ENCODE measurements around the gene ABCA2. TPM values are rescaled to one million over a fixed set of nuclear protein-coding genes. Genes with fewer than 3 reads are reported as not detected.

The ABCA2 gene
- polyA plus RNA-seq, 1 donor (not counting 4 experiments of a cell fraction or from before 2014, with no cell fraction given) = 1.3 TPM

- no peak overlapping the region for H3K27ac ChIP-seq (ENCODE audit: control insufficient read depth, insufficient read depth, low read length)
- H3K36me3 ChIP-seq (ENCODE audit: control insufficient read depth in 2 of 2, extremely low read depth in 1 of 2, insufficient read depth in 2 of 2, low read length in 2 of 2) = no peaks in the 10 kb centered on the region
- no peak overlapping the region for H3K4me3 ChIP-seq (ENCODE audit: control insufficient read depth in 2 of 3, extremely low read depth in 1 of 3, insufficient read depth in 2 of 3, low read depth in 1 of 3, low read length in 3 of 3)
- H2AFZ ChIP-seq (ENCODE audit: control insufficient read depth, low read length) = no peak overlapping the region
- no peak for DNase-seq (ENCODE audit: low read depth, low spot score)
- no peaks in the 10 kb centered on the region for H3K27me3 ChIP-seq (ENCODE audit: control insufficient read depth, extremely low read depth, insufficient read depth, low read length)
- H3K4me2 ChIP-seq (ENCODE audit: control insufficient read depth, extremely low read depth, insufficient read depth, low read depth, low read length) = no peak overlapping the region
- no peak overlapping the region for H3K9ac ChIP-seq (ENCODE audit: control insufficient read depth, extremely low read depth, insufficient read depth, low read length)
- H3K79me2 ChIP-seq (ENCODE audit: control insufficient read depth, insufficient read depth, low read length) = no peaks in the 10 kb centered on the region
- no peaks in the 10 kb centered on the region for H4K20me1 ChIP-seq (ENCODE audit: control insufficient read depth, extremely low read depth, insufficient read depth, low read length)
- H3K9me3 ChIP-seq (ENCODE audit: control insufficient read depth, low read depth, low read length) = no peaks in the 10 kb centered on the region
- dilution Hi-C loops (cut with MboI; ENCODE audit: extremely low pct_ligation_motif_present, low sequenced_read_pairs) = no loop called here
- H3K4me1 ChIP-seq (ENCODE audit: control insufficient read depth, extremely low read depth, insufficient read depth, low read length) = no peaks in the 10 kb centered on the region
- no peak for FAIRE-seq
- TF ChIP-seq CTCF (optimal IDR thresholded peaks at IDR 0.05 in 1 of 3, IDR thresholded peaks at IDR 0.05 in 1 of 3, conservative IDR thresholded peaks at IDR 0.05 in 1 of 3; ENCODE audit: extremely low read depth in 1 of 3, insufficient read depth in 2 of 3, low read length in 3 of 3) = peak in 1 of 3 experiments; percentile 50
- no peak for TF ChIP-seq EZH2 (IDR thresholded peaks at IDR 0.05; ENCODE audit: low read length)
- H3K9me1 ChIP-seq (ENCODE audit: control insufficient read depth, extremely low read depth, insufficient read depth, low read length) = no peaks in the 10 kb centered on the region
These were observed 9.1 kb downstream of the ABCA2 start for GRCh38 chr9:137018761-137019559.

- H4K20me1 ChIP-seq (ENCODE audit: control insufficient read depth, extremely low read depth, insufficient read depth, low read length) = no peaks in the 10 kb centered on the region
- no peaks in the 10 kb centered on the region for H3K36me3 ChIP-seq (ENCODE audit: control insufficient read depth in 2 of 2, extremely low read depth in 1 of 2, insufficient read depth in 2 of 2, low read length in 2 of 2)
- H3K79me2 ChIP-seq (ENCODE audit: control insufficient read depth, insufficient read depth, low read length) = no peaks in the 10 kb centered on the region
- no peak overlapping the region for H3K4me3 ChIP-seq (ENCODE audit: control insufficient read depth in 2 of 3, extremely low read depth in 1 of 3, insufficient read depth in 2 of 3, low read depth in 1 of 3, low read length in 3 of 3)
- dilution Hi-C loops (cut with MboI; ENCODE audit: extremely low pct_ligation_motif_present, low sequenced_read_pairs) = no loop called here
- no peak for FAIRE-seq
- no peaks in the 10 kb centered on the region for H3K9me3 ChIP-seq (ENCODE audit: control insufficient read depth, low read depth, low read length)
- no peaks in the 10 kb centered on the region for H3K27me3 ChIP-seq (ENCODE audit: control insufficient read depth, extremely low read depth, insufficient read depth, low read length)
- H3K27ac ChIP-seq (ENCODE audit: control insufficient read depth, insufficient read depth, low read length) = no peak overlapping the region
- no peak overlapping the region for H3K4me2 ChIP-seq (ENCODE audit: control insufficient read depth, extremely low read depth, insufficient read depth, low read depth, low read length)
- no peak overlapping the region for H3K9ac ChIP-seq (ENCODE audit: control insufficient read depth, extremely low read depth, insufficient read depth, low read length)
- TF ChIP-seq CTCF (optimal IDR thresholded peaks at IDR 0.05 in 1 of 3, IDR thresholded peaks at IDR 0.05 in 1 of 3, conservative IDR thresholded peaks at IDR 0.05 in 1 of 3; ENCODE audit: extremely low read depth in 1 of 3, insufficient read depth in 2 of 3, low read length in 3 of 3) (no peak), EZH2 (IDR thresholded peaks at IDR 0.05; ENCODE audit: low read length) (no peak)
- H3K9me1 ChIP-seq (ENCODE audit: control insufficient read depth, extremely low read depth, insufficient read depth, low read length) = no peaks in the 10 kb centered on the region
- no peak for DNase-seq (ENCODE audit: low read depth, low spot score)
- H2AFZ ChIP-seq (ENCODE audit: control insufficient read depth, low read length) = no peak overlapping the region
- no peaks in the 10 kb centered on the region for H3K4me1 ChIP-seq (ENCODE audit: control insufficient read depth, extremely low read depth, insufficient read depth, low read length)
These were observed 10.1 kb downstream of the ABCA2 start for GRCh38 chr9:137017791-137018497.

All from keratinocyte (primary cell).